NCI-H524 (cell line): Measurements from ENCODE around the gene EEF1A1.
"Not testable (repeated sequence)": the region's sequence is repeated elsewhere in the genome, so short reads cannot be mapped to it uniquely, and the experiment has no call there.

Source experiments
- DNase-seq, 2 experiments: peaks; one replicate each; lab custom pipeline; 2025; lab: John Stamatoyannopoulos, UW

Gene EEF1A1

GRCh38 chr6:73537677-73538076 is 16.8 kb upstream of the EEF1A1 start:
- DNase-seq, result no peak

- DNase-seq, result no peak
Observed at GRCh38 chr6:73534628-73535027, 13.8 kb upstream of the EEF1A1 start.

GRCh38 chr6:73532293-73532692 is 11.5 kb upstream of the EEF1A1 start:
- no peak for DNase-seq

GRCh38 chr6:73528897-73529296 is 8.1 kb upstream of the EEF1A1 start:
- no peak for DNase-seq

- DNase-seq, result no peak
Observed at GRCh38 chr6:73525546-73526330, 4.9 kb upstream of the EEF1A1 start.

- DNase-seq, result peak in 1 of 2 experiments; percentile 60
Observed at GRCh38 chr6:73523434-73524123, 2.7 kb upstream of the EEF1A1 start.

GRCh38 chr6:73521351-73521985 is 636 bp upstream of the EEF1A1 start:
- DNase-seq, result peak; percentile 80

GRCh38 chr6:73519926-73520687 is 725 bp downstream of the EEF1A1 start:
- DNase-seq, result peak in 1 of 2 experiments; percentile 53

- not testable (repeated sequence) for DNase-seq
Observed at GRCh38 chr6:73518982-73519881, 1.6 kb downstream of the EEF1A1 start.

- DNase-seq, result not testable (repeated sequence)
Observed at GRCh38 chr6:73518100-73518981, 2.5 kb downstream of the EEF1A1 start.

GRCh38 chr6:73516514-73517489 is 4.0 kb downstream of the EEF1A1 start:
- peak in 1 of 2 experiments; percentile 10 for DNase-seq

- peak in 1 of 2 experiments; percentile 20 for DNase-seq
Observed at GRCh38 chr6:73515204-73515655, 5.6 kb downstream of the EEF1A1 start.

- no peak for DNase-seq
Observed at GRCh38 chr6:73514746-73515110, 6.1 kb downstream of the EEF1A1 start.

- no peak for DNase-seq
Observed at GRCh38 chr6:73513496-73513854, 7.4 kb downstream of the EEF1A1 start.

GRCh38 chr6:73511796-73512195 is 9.0 kb downstream of the EEF1A1 start:
- DNase-seq, result no peak

GRCh38 chr6:73509851-73510250 is 11.0 kb downstream of the EEF1A1 start:
- DNase-seq, result no peak

- no peak for DNase-seq
Observed at GRCh38 chr6:73508776-73509175, 12.1 kb downstream of the EEF1A1 start.

- DNase-seq, result no peak
Observed at GRCh38 chr6:73506246-73506645, 14.6 kb downstream of the EEF1A1 start.

GRCh38 chr6:73505705-73506104 is 15.1 kb downstream of the EEF1A1 start:
- DNase-seq, result not testable (repeated sequence)
